NB4 (cell line): ENCODE data around the gene CASP6.

Experiments
- CTCF ChIP-seq: IDR thresholded peaks from one replicate; pipeline ENCODE4 v1.5.1; 2012; ENCODE audit warnings: low read depth, low read length
- MYC ChIP-seq: IDR thresholded peaks from 2 replicates; pipeline ENCODE4 v1.6.1; 2011; ENCODE audit warnings: low read depth, low read length
- POLR2A ChIP-seq: IDR thresholded peaks from 2 replicates; pipeline ENCODE4 v1.6.1; 2011; ENCODE audit warnings: mild to moderate bottlenecking; ENCODE audit not compliant: insufficient read length; ENCODE audit errors: extremely low read depth

GRCh38 chr4:109676886-109677285 lies 26.4 kb downstream of the CASP6 start:
- TF ChIP-seq MYC (no peak), CTCF (no peak), POLR2A (no peak)
